ENCODE measurements around the gene CAMKMT. TPM values are rescaled to one million over a fixed set of nuclear protein-coding genes. Genes with fewer than 3 reads are reported as not detected.

The CAMKMT gene
- total and polyA plus RNA-seq, 8 donors = 8.3 to 17.5 (median 11.5) TPM

DNA sequence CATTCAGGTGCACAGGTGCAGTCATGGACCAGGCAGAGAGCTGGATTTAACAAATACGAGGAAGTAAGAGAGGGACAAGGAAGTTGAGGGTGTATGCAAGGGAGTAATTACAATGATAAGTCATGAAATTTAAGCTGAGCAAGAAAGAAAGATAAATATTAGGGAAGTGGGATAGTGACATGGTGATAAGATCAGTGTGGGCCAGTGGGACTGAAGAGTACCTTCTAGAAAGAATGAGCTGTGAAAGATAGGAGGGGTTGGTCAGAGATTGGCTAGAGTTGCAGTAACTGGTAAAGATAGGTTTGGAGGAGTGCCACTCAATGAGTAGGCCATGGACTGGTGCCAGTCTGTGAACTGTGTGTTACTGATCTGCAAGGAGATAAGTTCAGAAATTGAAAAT lies 378.9 kb downstream of the CAMKMT start:
- Histone ChIP-seq H3K27ac (no peak overlapping the region), H3K27me3 (no peaks in the 10 kb centered on the region), H3K4me3 (no peak overlapping the region), H3K36me3 (peaks cover 0 to 4% of the 10 kb centered on the region in 2 donors), H3K9me3 (peaks cover 0 to 18% of the 10 kb centered on the region in 2 donors), H3K4me1 (no peaks in the 10 kb centered on the region)
- no peak for DNase-seq
- ATAC-seq = no peak
- TF ChIP-seq CTCF (IDR thresholded peaks at IDR 0.05) = no peak
- intact Hi-C loops (cut with DNase I) = no loop called here

GRCh38 chr2:44741507-44741906 lies 379.8 kb downstream of the CAMKMT start:
- intact Hi-C loops (cut with DNase I) = no loop called here
- no peak overlapping the region for H3K4me3 ChIP-seq

GRCh38 chr2:44742057-44742456 lies 380.3 kb downstream of the CAMKMT start:
- ATAC-seq (no peak), DNase-seq (no peak)
- TF ChIP-seq CTCF (IDR thresholded peaks at IDR 0.05) = no peak
- intact Hi-C loops (cut with DNase I) = no loop called here
- no peaks in the 10 kb centered on the region for H3K27me3 ChIP-seq
- H3K9me3 ChIP-seq = peaks cover 0 to 4% of the 10 kb centered on the region in 2 donors
- no peaks in the 10 kb centered on the region for H3K4me1 ChIP-seq
- H3K4me3 ChIP-seq = no peak overlapping the region
- peaks cover 0 to 4% of the 10 kb centered on the region in 2 donors for H3K36me3 ChIP-seq
- H3K27ac ChIP-seq = no peak overlapping the region

More at GRCh38 chr2:44741507-44741906, 379.8 kb downstream of the CAMKMT start:
- H3K4me1 ChIP-seq = no peaks in the 10 kb centered on the region
- H3K27ac ChIP-seq = no peak overlapping the region
- no peaks in the 10 kb centered on the region for H3K27me3 ChIP-seq
- H3K9me3 ChIP-seq = peaks cover 0 to 10% of the 10 kb centered on the region in 2 donors
- DNase-seq (no peak), ATAC-seq (no peak)
- no peak for TF ChIP-seq CTCF (IDR thresholded peaks at IDR 0.05)
- peaks cover 0 to 4% of the 10 kb centered on the region in 2 donors for H3K36me3 ChIP-seq

DNA sequence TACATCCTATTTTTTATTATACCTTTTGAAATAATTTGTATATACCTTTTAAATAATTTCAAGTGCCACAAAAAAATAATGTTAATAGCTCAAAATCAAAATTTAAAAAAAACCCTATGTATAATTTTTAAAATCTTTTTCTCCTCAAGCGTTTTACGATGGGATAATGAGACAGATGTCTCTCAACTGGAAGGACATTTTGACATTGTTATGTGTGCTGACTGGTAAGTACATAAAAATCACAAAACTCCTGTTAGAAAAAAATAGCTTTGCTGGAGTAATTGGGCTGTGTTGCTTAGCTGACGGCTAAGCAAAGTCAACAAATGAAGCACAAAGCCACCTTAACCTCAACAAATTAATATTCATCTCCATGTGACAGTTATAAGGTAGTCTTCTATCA lies 381.7 kb downstream of the CAMKMT start:
- Histone ChIP-seq H3K36me3 (no peaks in the 10 kb centered on the region), H3K27me3 (no peaks in the 10 kb centered on the region), H3K4me3 (no peak overlapping the region), H3K4me1 (no peaks in the 10 kb centered on the region), H3K27ac (no peak overlapping the region), H3K9me3 (no peaks in the 10 kb centered on the region)
- TF ChIP-seq CTCF (IDR thresholded peaks at IDR 0.05) = no peak
- intact Hi-C loops (cut with DNase I) = no loop called here
- DNase-seq (no peak), ATAC-seq (no peak)

DNA sequence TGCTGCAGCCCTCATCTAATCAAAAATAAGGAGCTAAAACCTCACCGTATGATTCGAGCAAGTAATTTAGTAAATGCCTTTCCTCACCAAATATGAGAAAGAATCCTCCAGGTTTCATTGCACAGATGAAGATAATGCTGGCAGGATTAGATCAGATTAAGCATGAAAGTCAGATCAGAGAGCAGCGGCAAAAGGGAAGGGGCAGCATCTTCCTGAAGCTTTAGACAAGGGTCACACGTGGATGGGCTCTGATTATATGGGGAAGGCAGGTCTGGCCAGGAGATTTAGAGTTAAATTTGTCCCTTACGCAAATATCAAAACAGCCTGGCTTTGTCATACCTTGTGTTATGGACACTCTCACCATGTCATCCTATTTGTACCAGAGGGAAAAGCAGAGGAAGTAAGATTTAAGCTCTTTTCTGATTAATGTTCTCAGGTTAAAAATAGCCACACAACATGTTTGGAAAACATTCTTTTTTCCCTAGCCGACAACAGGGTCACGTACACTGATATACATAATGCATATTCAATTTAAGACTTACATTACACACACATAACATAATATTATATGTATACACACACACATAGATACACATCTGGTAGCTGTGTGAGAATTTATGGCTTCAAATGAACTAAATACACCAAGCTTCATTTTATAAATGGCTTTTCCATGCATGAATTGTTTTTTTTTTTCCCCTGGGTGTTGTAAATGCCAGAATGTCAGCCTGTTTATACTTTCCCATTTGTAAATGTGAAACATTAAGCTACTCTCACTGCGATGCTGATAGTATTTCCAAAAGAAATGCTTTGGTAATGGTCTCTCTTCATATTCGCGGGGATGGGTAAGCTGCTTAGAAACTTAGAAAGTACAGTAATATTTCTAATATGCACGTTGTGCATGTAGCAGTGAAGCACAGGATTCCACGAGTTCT lies 383.5 kb downstream of the CAMKMT start:
- Histone ChIP-seq H3K27ac (no peak overlapping the region), H3K36me3 (no peaks in the 10 kb centered on the region), H3K27me3 (no peaks in the 10 kb centered on the region), H3K4me1 (no peaks in the 10 kb centered on the region), H3K9me3 (no peaks in the 10 kb centered on the region), H3K4me3 (no peak overlapping the region)
- DNase-seq (no peak), ATAC-seq (no peak)
- TF ChIP-seq CTCF (IDR thresholded peaks at IDR 0.05) = no peak
- intact Hi-C loops (cut with DNase I) = no loop called here
